GM23248 (cell line): ENCODE measurements around the gene DGKI. TPM values are rescaled to one million over a fixed set of nuclear protein-coding genes. Genes with fewer than 3 reads are reported as not detected.
"Not testable (repeated sequence)": the region's sequence is repeated elsewhere in the genome, so short reads cannot be mapped to it uniquely, and the experiment has no call there.

Experiments used
- DNase-seq: peaks from one replicate; pipeline ENCODE4 v3.0.0-alpha.2; 2015
- H2AFZ ChIP-seq: fragments of 200-600 bp; sonication (generic); 2 replicates; pipeline ENCODE4 v1.6.1; 2016; ENCODE audit warnings: antibody characterized with exemption
- H3F3A ChIP-seq: fragments of 200-600 bp; sonication (generic); 2 replicates; pipeline ENCODE4 v1.6.1; 2016; ENCODE audit warnings: mild to moderate bottlenecking, antibody characterized with exemption, mixed run types; ENCODE audit not compliant: insufficient read depth
- H3K27ac ChIP-seq: fragments of 200-600 bp; sonication (generic); 2 replicates; pipeline ENCODE4 v1.5.1; 2016; ENCODE audit warnings: mild to moderate bottlenecking
- H3K27me3 ChIP-seq: fragments of 200-600 bp; sonication (generic); replicated peaks from 2 replicates; pipeline ENCODE4 v1.6.1; 2016; ENCODE audit warnings: mild to moderate bottlenecking; ENCODE audit not compliant: insufficient read depth
- H3K36me3 ChIP-seq: fragments of 200-600 bp; sonication (generic); 2 replicates; pipeline ENCODE4 v1.6.1; 2016; ENCODE audit warnings: low read depth, mild to moderate bottlenecking
- H3K4me1 ChIP-seq: fragments of 200-600 bp; sonication (generic); 2 replicates; pipeline ENCODE4 v1.6.1; 2016; ENCODE audit warnings: mild to moderate bottlenecking; ENCODE audit not compliant: insufficient read depth
- H3K4me2 ChIP-seq: fragments of 200-600 bp; sonication (generic); one replicate; pipeline ENCODE4 v1.6.1; 2016; ENCODE audit warnings: mild to moderate bottlenecking; ENCODE audit not compliant: unreplicated experiment
- H3K4me3 ChIP-seq: fragments of 200-600 bp; sonication (generic); 2 replicates; pipeline ENCODE4 v1.5.1; 2016; ENCODE audit warnings: mild to moderate bottlenecking
- H3K79me2 ChIP-seq: fragments of 200-600 bp; sonication (generic); 2 replicates; pipeline ENCODE4 v1.6.1; 2016; ENCODE audit warnings: mild to moderate bottlenecking; ENCODE audit not compliant: insufficient read depth
- H3K9ac ChIP-seq: fragments of 200-600 bp; sonication (generic); 2 replicates; pipeline ENCODE4 v1.6.1; 2016; ENCODE audit warnings: mild to moderate bottlenecking
- H3K9me2 ChIP-seq: fragments of 200-600 bp; sonication (generic); 2 replicates; pipeline ENCODE4 v1.6.1; 2016; ENCODE audit warnings: mixed run types, mild to moderate bottlenecking, moderate library complexity; ENCODE audit not compliant: insufficient read depth
- H3K9me3 ChIP-seq: fragments of 200-600 bp; sonication (generic); one replicate; pipeline ENCODE4 v1.6.1; 2017; ENCODE audit warnings: low read depth
- H4K20me1 ChIP-seq: fragments of 200-600 bp; sonication (generic); 2 replicates; pipeline ENCODE4 v1.6.0; 2016; ENCODE audit not compliant: insufficient read depth
- EZH2 ChIP-seq: fragments of 200-600 bp; sonication (generic); IDR thresholded peaks from 2 replicates; pipeline ENCODE4 v1.6.1; 2018; ENCODE audit warnings: antibody characterized with exemption, mild to moderate bottlenecking; ENCODE audit not compliant: insufficient read depth, poor library complexity, severe bottlenecking
- EZH2phosphoT487 ChIP-seq: fragments of 200-600 bp; sonication (generic); IDR thresholded peaks from 2 replicates; pipeline ENCODE4 v1.6.1; 2018; ENCODE audit warnings: antibody characterized with exemption, moderate library complexity, mild to moderate bottlenecking, low read depth; ENCODE audit not compliant: insufficient read depth
- WGBS, 2 experiments: methylation state at CpG; one replicate each; pipeline ENCODE4 v1.1.6; 2015 to 2017; ENCODE audit warnings: low lambda C conversion rate in 2 of 2, low coverage in 1 of 2; ENCODE audit errors: missing lambda C conversion rate in 2 of 2; 5-methylcytosine and 5-hydroxymethylcytosine counted together
- in situ Hi-C: fragments of 300-500 bp; cut with MboI; formaldehyde crosslinking; loops from 2 replicates; pipeline ENCODE4 v1.15.0; 2020
- polyA plus RNA-seq: library from polyadenylated mRNA; unstranded; fragments of >200 nt; fragmentation: Nextera tagmentation; extraction: Ambion mirVana; gene quantifications from 2 replicates; pipeline ENCODE4 v1.2.1, GENCODE V29; 2016
- total RNA-seq: library from RNA; depleted of rRNA; stranded (reverse); fragments of >200 nt; shearing (Covaris generic); gene quantifications from 2 replicates; pipeline ENCODE4 v1.2.3, GENCODE V29; 2014

DGKI gene
- total and polyA plus RNA-seq, 2 experiments from 2014 or later, result 5.4 to 25.9 TPM

DNA sequence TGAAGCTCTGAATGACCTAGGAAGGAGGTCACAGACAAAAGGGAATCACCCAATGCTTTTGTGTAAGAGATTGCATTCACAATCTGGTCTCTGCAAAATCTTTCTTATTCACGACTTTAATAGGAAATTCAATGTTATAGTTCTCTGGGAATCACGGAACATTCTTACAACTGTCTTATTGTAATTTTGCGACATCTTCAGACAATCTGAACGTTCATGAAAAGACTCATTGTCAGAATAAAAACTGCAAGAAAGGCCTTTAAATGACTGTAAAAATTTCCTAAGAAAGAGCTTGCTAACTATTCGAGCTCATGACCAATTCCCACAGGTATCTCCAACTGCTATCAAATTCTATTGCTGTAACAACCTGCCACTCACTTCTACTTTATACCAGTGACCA is 130.7 kb downstream of the DGKI start:
- H3K4me1 ChIP-seq, result peaks cover 36% of the 10 kb centered on the region
- H4K20me1 ChIP-seq, result no peaks in the 10 kb centered on the region
- H3K9me2 ChIP-seq, result no peaks in the 10 kb centered on the region
- H2AFZ ChIP-seq, result no peak overlapping the region
- no peak for DNase-seq
- no peaks in the 10 kb centered on the region; the same call in 1 of the 2 replicates for H3K79me2 ChIP-seq
- H3K27me3 ChIP-seq, result no peaks in the 10 kb centered on the region
- peaks cover 37% of the 10 kb centered on the region for H3F3A ChIP-seq
- H3K9me3 ChIP-seq, result no peaks in the 10 kb centered on the region
- in situ Hi-C loops, result no loop called here
- no peak overlapping the region for H3K4me2 ChIP-seq
- H3K27ac ChIP-seq, result peak overlapping the region; percentile 87
- no peak overlapping the region for H3K4me3 ChIP-seq
- H3K36me3 ChIP-seq, result no peaks in the 10 kb centered on the region
- H3K9ac ChIP-seq, result peak overlapping the region; percentile 54
- TF ChIP-seq EZH2phosphoT487, result no peak
- TF ChIP-seq EZH2, result no peak
- 80 to 81% methylated on average over 5 of the region's 5 CpGs for WGBS, 2 experiments

DNA sequence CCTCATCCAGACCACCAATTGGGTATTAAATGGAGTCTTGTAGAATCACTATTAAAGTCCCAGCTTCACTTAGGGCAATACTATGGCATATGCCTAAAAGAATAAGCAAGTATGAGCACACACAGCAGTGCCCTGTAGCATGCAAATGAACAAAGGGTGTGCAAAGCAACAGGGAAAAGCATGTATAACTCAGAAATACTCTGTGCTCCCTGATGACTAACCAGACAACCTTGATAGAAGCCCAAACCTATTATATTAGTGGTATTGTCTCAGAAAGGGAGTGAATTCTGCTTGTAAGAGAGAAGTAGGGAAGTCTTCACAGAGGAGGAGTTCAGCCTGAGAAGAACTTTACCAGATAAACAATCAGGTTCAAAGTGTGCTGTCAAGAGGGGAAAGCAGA is 131.2 kb downstream of the DGKI start:
- Histone ChIP-seq H3K36me3 (no peaks in the 10 kb centered on the region), H3F3A (peaks cover 37% of the 10 kb centered on the region), H3K27ac (peak overlapping the region; percentile 87), H3K4me2 (peak overlapping the region; percentile 31), H4K20me1 (no peaks in the 10 kb centered on the region), H3K9me3 (no peaks in the 10 kb centered on the region), H3K4me3 (no peak overlapping the region), H3K4me1 (peaks cover 36% of the 10 kb centered on the region), H3K27me3 (no peaks in the 10 kb centered on the region), H3K79me2 (no peaks in the 10 kb centered on the region; the same call in 1 of the 2 replicates), H2AFZ (0 out of 2 replicates have a peak overlapping the region, but pooled peaks have one; percentile 35), H3K9me2 (no peaks in the 10 kb centered on the region), H3K9ac (peak overlapping the region; percentile 54)
- TF ChIP-seq EZH2, result no peak
- TF ChIP-seq EZH2phosphoT487, result no peak
- in situ Hi-C loops, result no loop called here
- peak; percentile 76 for DNase-seq

DNA sequence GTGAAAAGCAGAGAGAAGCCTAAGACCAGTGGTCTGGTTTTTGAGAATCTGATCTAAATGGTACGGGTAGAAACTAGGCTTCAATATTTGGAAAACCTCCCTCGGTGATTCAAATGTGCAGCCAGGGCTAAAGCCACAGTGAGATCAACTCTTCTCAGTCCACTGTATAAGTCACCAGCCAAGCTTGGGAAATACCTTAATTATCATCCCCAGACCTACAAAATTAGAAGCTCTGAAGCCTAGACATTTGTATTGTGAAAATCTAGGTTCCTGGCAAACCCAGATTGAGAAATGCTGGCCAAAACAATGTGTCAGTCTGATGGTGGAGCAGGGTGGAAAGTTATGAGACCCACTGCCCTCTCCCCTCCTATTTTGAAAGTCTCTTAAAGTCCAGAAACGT is 131.7 kb downstream of the DGKI start:
- Histone ChIP-seq H3K27ac (peak overlapping the region; percentile 87), H3F3A (peaks cover 37% of the 10 kb centered on the region), H3K36me3 (no peaks in the 10 kb centered on the region), H3K4me1 (peaks cover 36% of the 10 kb centered on the region), H4K20me1 (no peaks in the 10 kb centered on the region), H3K9me3 (no peaks in the 10 kb centered on the region), H3K27me3 (no peaks in the 10 kb centered on the region), H2AFZ (peak overlapping the region; percentile 35; the same call in 1 of the 2 replicates), H3K4me2 (peak overlapping the region; percentile 32), H3K4me3 (no peak overlapping the region), H3K9ac (peak overlapping the region; percentile 54), H3K79me2 (peaks cover under 1% of the 10 kb centered on the region), H3K9me2 (no peaks in the 10 kb centered on the region)
- TF ChIP-seq EZH2phosphoT487, result no peak
- no peak for TF ChIP-seq EZH2
- WGBS, 2 experiments, result 66 to 69% methylated on average over 3 of the region's 3 CpGs
- in situ Hi-C loops, result no loop called here
- DNase-seq, result peak; percentile 85

GRCh38 chr7:137706330-137706729 is 140.4 kb downstream of the DGKI start:
- in situ Hi-C loops, H3K9me3 ChIP-seq, H3K27me3 ChIP-seq, DNase-seq, H2AFZ ChIP-seq, H3K4me1 ChIP-seq, H3K9me2 ChIP-seq, H3K4me2 ChIP-seq, H3K79me2 ChIP-seq, H3F3A ChIP-seq, H3K36me3 ChIP-seq, H3K27ac ChIP-seq, H4K20me1 ChIP-seq, H3K4me3 ChIP-seq, H3K9ac ChIP-seq: not testable (repeated sequence)
- 90 to 95% methylated on average over 5 of the region's 5 CpGs for WGBS, 2 experiments

- no peaks in the 10 kb centered on the region for H3K27me3 ChIP-seq
- H2AFZ ChIP-seq, result no peak overlapping the region
- H3K36me3 ChIP-seq, result peaks cover 8% of the 10 kb centered on the region; the same call in 1 of the 2 replicates
- no peaks in the 10 kb centered on the region for H3K79me2 ChIP-seq
- H3K4me1 ChIP-seq, result 0 out of 2 replicates have a peak, but pooled peaks cover 10% of the 10 kb centered on the region
- no peaks in the 10 kb centered on the region for H4K20me1 ChIP-seq
- TF ChIP-seq EZH2 (no peak), EZH2phosphoT487 (no peak)
- no peak overlapping the region for H3K4me3 ChIP-seq
- H3K9me2 ChIP-seq, result no peaks in the 10 kb centered on the region
- H3K27ac ChIP-seq, result no peak overlapping the region
- in situ Hi-C loops, result no loop called here
- H3F3A ChIP-seq, result peaks cover 9% of the 10 kb centered on the region; the same call in 1 of the 2 replicates
- no peak overlapping the region for H3K9ac ChIP-seq
- H3K4me2 ChIP-seq, result no peak overlapping the region
- peaks cover 6% of the 10 kb centered on the region for H3K9me3 ChIP-seq
- 58 to 64% methylated on average over 1 of the region's 1 CpG for WGBS, 2 experiments
- DNase-seq, result no peak
Observed at GRCh38 chr7:137704723-137705122, 142.1 kb downstream of the DGKI start.
